Metanephros (tissue), 1 donor: ENCODE measurements around the gene SDHB. TPM values are rescaled to one million over a fixed set of nuclear protein-coding genes. Genes with fewer than 3 reads are reported as not detected.

Experiments used
- total RNA-seq: library from RNA; depleted of rRNA; stranded (reverse); fragments of >200 nt; gene quantifications from one replicate; pipeline ENCODE4 v1.2.3, GENCODE V29; 2014

Gene SDHB
- total RNA-seq = 89.6 TPM

DNA sequence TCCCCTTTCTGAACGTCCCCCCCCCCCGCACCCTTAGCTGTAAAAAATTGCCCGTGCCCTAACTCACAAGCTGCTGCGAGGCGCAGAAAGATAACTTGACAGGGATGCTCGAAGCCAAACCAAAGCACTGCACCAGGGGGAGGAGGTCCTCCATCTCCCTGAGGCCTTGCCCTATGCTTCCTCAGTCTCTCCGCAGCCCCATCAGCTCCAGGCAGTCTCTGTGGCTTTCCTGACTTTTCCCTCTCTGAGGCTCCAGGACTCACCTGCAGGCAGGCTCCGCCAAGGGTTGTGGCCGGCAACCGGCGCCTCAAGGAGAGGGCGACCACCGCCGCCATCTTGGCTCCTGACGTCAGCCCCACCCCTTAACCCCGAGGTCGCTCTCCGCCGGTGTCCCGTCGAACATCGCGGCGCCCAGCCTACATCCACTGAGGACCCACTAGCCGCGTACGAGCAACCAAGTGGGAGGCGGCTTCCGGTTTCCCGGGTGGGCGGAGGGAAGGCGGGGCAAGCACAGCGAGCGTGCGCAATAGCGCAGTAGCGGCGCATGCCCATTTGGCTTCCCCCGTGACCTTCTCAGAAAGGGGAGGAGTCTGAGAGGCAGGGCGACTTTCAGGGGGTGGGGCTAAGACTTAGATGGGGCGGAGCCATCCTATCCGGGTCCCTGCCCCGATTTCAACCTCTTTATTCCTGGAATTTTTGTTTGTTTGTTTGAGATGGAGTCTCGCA is at the start of gene SDHB:
SDHB (minus strand) TSS at position 348 of the 726 bp plus-strand sequence; CDS start at position 335, 13 bp downstream.

GRCh38 chr1:17011439-17012307 is 42.2 kb downstream of the SDHB start, which contains the start of gene ATP13A2:
Gene ATP13A2 (minus strand): TSS chr1:17011928. CDS start chr1:17011738, 190 bp downstream.

GRCh38 chr1:16980473-16981268 is 73.2 kb downstream of the SDHB start, which contains the start of gene MFAP2:
Gene MFAP2 (minus strand): TSS chr1:16980620. CDS start chr1:16978273, 2,347 bp downstream.

Other genes starting within 250 kb of the SDHB start
- 7,909 TPM for gene RNU1-2, start 158.1 kb downstream of the SDHB start, total RNA-seq
- gene CROCC, start 132.1 kb downstream of the SDHB start, total RNA-seq = 31.6 TPM
- gene MFAP2, start 73.4 kb downstream of the SDHB start, total RNA-seq = 66.2 TPM
- gene ATP13A2, start 42.1 kb downstream of the SDHB start, total RNA-seq = 24.7 TPM
- 21.5 TPM for gene PADI2, start 65.4 kb upstream of the SDHB start, total RNA-seq
- not detected for gene PADI1, start 151.1 kb upstream of the SDHB start, total RNA-seq
- gene PADI3, start 195.1 kb upstream of the SDHB start, total RNA-seq = 0.18 TPM